Measurements from ENCODE around the gene FAM216B.

The FAM216B gene

GRCh38 chr13:42781352-42781751 is at the start of gene FAM216B:
TSS of gene FAM216B (plus strand) at chr13:42781584. CDS start at chr13:42784068, 2,484 bp downstream.
- Histone ChIP-seq H3K27ac (ENCODE audit: low read depth, low read length) (no peak within 1 kb of the TSS), H3K36me3 (ENCODE audit: control insufficient read depth, insufficient read depth, low read length) (no peaks in the 10 kb centered on the region), H3K4me1 (ENCODE audit: control insufficient read depth, insufficient read depth, low read length) (no peaks in the 10 kb centered on the region), H3K27me3 (ENCODE audit: control insufficient read depth, insufficient read depth, low read length) (no peaks in the 10 kb centered on the region), H3K9me3 (ENCODE audit: control insufficient read depth, insufficient read depth, low read length) (no peaks in the 10 kb centered on the region), H3K4me3 (ENCODE audit: low read depth, low read length) (no peak within 1 kb of the TSS), H3K9ac (ENCODE audit: low read depth, low read length) (no peak within 1 kb of the TSS)

DNA sequence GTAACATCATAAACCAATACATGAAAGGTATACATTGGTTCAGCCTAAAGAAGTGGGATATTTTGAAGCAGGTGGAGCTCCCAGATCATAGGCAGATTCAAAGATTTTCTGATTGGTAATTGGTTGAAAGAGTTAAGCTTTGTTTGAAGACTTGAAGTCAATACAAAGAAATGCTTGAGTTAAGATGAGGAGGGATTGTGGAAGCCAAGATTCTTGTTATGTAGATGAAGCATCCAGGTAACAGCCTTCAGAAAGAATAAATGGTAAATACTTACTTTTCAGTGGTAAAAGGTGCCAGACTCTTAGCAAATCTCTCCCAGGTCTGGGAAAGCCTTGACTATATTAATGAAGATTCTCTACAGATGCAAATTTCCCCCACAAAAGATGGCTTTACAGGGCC is 49.3 kb upstream of the FAM216B start:
- peaks cover 41% of the 10 kb centered on the region for H3K4me1 ChIP-seq (ENCODE audit: control insufficient read depth, insufficient read depth, low read length)
- H3K9me3 ChIP-seq (ENCODE audit: control insufficient read depth, insufficient read depth, low read length): no peaks in the 10 kb centered on the region
- H3K27me3 ChIP-seq (ENCODE audit: control insufficient read depth, insufficient read depth, low read length): no peaks in the 10 kb centered on the region
- H3K4me3 ChIP-seq (ENCODE audit: low read depth, low read length): no peak overlapping the region
- no peaks in the 10 kb centered on the region for H3K36me3 ChIP-seq (ENCODE audit: control insufficient read depth, insufficient read depth, low read length)
- peak overlapping the region; percentile 70 for H3K27ac ChIP-seq (ENCODE audit: low read depth, low read length)
- no peak overlapping the region for H3K9ac ChIP-seq (ENCODE audit: low read depth, low read length)

DNA sequence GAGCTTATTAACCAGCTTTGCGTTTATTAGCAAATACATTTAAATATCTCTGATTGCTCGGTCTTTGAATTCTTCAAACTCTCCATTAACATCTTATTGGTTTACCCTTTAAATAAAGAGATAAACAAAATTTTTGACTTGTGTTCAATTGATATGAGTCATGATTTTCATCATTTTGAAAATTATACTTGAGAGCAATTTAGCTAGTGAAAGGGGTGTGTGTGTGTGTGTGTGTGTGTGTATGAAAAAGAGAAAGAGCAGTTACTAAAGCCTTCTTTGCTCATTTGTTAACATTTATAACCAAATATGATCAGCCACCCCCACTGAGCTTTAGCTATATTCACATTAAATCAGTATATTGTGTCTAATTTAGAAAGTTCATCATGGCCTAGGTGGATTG is 48.3 kb upstream of the FAM216B start:
- Histone ChIP-seq H3K27ac (ENCODE audit: low read depth, low read length) (no peak overlapping the region), H3K36me3 (ENCODE audit: control insufficient read depth, insufficient read depth, low read length) (no peaks in the 10 kb centered on the region), H3K27me3 (ENCODE audit: control insufficient read depth, insufficient read depth, low read length) (no peaks in the 10 kb centered on the region), H3K4me3 (ENCODE audit: low read depth, low read length) (no peak overlapping the region), H3K4me1 (ENCODE audit: control insufficient read depth, insufficient read depth, low read length) (peaks cover 41% of the 10 kb centered on the region), H3K9me3 (ENCODE audit: control insufficient read depth, insufficient read depth, low read length) (no peaks in the 10 kb centered on the region), H3K9ac (ENCODE audit: low read depth, low read length) (no peak overlapping the region)

GRCh38 chr13:42735010-42735409 is 46.4 kb upstream of the FAM216B start:
- Histone ChIP-seq H3K9ac (ENCODE audit: low read depth, low read length) (no peak overlapping the region), H3K4me3 (ENCODE audit: low read depth, low read length) (no peak overlapping the region), H3K27me3 (ENCODE audit: control insufficient read depth, insufficient read depth, low read length) (no peaks in the 10 kb centered on the region), H3K36me3 (ENCODE audit: control insufficient read depth, insufficient read depth, low read length) (no peaks in the 10 kb centered on the region), H3K27ac (ENCODE audit: low read depth, low read length) (no peak overlapping the region), H3K4me1 (ENCODE audit: control insufficient read depth, insufficient read depth, low read length) (peaks cover 32% of the 10 kb centered on the region), H3K9me3 (ENCODE audit: control insufficient read depth, insufficient read depth, low read length) (no peaks in the 10 kb centered on the region)

DNA sequence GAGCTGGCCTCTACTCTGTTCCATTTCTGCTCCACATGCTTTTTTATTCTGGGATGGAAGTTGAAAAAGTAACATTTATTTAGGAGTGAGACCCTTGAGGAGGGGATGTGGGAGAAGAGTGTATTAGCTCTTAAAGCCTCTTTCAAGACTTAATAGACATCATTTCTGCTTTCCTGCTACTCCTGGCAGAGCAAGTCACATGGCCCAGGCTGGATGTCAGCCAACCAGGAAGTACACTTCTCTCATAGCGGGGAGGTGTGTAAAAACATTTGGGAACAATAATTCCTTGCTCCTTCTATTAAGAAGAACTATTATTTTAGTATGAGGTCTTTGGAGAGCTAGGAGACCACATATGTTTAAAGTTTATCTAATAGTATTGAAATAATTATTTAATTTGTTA is 40.6 kb upstream of the FAM216B start:
- H3K4me3 ChIP-seq (ENCODE audit: low read depth, low read length): no peak overlapping the region
- H3K27ac ChIP-seq (ENCODE audit: low read depth, low read length): no peak overlapping the region
- no peak overlapping the region for H3K9ac ChIP-seq (ENCODE audit: low read depth, low read length)
- no peaks in the 10 kb centered on the region for H3K4me1 ChIP-seq (ENCODE audit: control insufficient read depth, insufficient read depth, low read length)
- no peaks in the 10 kb centered on the region for H3K27me3 ChIP-seq (ENCODE audit: control insufficient read depth, insufficient read depth, low read length)
- no peaks in the 10 kb centered on the region for H3K9me3 ChIP-seq (ENCODE audit: control insufficient read depth, insufficient read depth, low read length)
- no peaks in the 10 kb centered on the region for H3K36me3 ChIP-seq (ENCODE audit: control insufficient read depth, insufficient read depth, low read length)

- no peaks in the 10 kb centered on the region for H3K27me3 ChIP-seq (ENCODE audit: control insufficient read depth, insufficient read depth, low read length)
- H3K9me3 ChIP-seq (ENCODE audit: control insufficient read depth, insufficient read depth, low read length): no peaks in the 10 kb centered on the region
- no peak overlapping the region for H3K9ac ChIP-seq (ENCODE audit: low read depth, low read length)
- no peaks in the 10 kb centered on the region for H3K4me1 ChIP-seq (ENCODE audit: control insufficient read depth, insufficient read depth, low read length)
- no peaks in the 10 kb centered on the region for H3K36me3 ChIP-seq (ENCODE audit: control insufficient read depth, insufficient read depth, low read length)
- H3K27ac ChIP-seq (ENCODE audit: low read depth, low read length): no peak overlapping the region
- H3K4me3 ChIP-seq (ENCODE audit: low read depth, low read length): no peak overlapping the region
Measured at GRCh38 chr13:42741914-42742313, 39.5 kb upstream of the FAM216B start.

DNA sequence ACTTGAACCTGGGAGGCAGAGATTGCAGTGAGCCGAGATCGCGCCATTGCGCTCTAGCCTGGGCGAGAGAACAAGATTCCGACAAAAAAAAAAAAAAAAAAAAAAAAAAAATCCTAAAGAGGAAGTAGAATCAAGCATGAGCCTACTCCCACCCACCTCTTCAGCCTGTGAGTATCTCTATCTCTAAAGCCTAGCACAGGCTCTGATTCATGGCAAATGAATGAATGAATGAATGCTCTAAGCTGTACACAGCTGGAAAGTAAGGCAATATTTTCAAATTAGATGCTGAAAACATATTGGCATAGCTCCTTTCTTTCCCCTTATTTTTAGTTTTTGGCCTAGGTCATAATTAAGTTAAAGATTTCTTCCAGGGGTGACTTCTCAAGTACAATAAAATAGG is 35.7 kb upstream of the FAM216B start:
- Histone ChIP-seq H3K4me3 (ENCODE audit: low read depth, low read length) (no peak overlapping the region), H3K27me3 (ENCODE audit: control insufficient read depth, insufficient read depth, low read length) (no peaks in the 10 kb centered on the region), H3K9ac (ENCODE audit: low read depth, low read length) (no peak overlapping the region), H3K36me3 (ENCODE audit: control insufficient read depth, insufficient read depth, low read length) (no peaks in the 10 kb centered on the region), H3K4me1 (ENCODE audit: control insufficient read depth, insufficient read depth, low read length) (no peaks in the 10 kb centered on the region), H3K9me3 (ENCODE audit: control insufficient read depth, insufficient read depth, low read length) (no peaks in the 10 kb centered on the region), H3K27ac (ENCODE audit: low read depth, low read length) (no peak overlapping the region)

GRCh38 chr13:42746866-42747265 is 34.5 kb upstream of the FAM216B start:
- Histone ChIP-seq H3K27me3 (ENCODE audit: control insufficient read depth, insufficient read depth, low read length) (no peaks in the 10 kb centered on the region), H3K27ac (ENCODE audit: low read depth, low read length) (no peak overlapping the region), H3K4me3 (ENCODE audit: low read depth, low read length) (no peak overlapping the region)

DNA sequence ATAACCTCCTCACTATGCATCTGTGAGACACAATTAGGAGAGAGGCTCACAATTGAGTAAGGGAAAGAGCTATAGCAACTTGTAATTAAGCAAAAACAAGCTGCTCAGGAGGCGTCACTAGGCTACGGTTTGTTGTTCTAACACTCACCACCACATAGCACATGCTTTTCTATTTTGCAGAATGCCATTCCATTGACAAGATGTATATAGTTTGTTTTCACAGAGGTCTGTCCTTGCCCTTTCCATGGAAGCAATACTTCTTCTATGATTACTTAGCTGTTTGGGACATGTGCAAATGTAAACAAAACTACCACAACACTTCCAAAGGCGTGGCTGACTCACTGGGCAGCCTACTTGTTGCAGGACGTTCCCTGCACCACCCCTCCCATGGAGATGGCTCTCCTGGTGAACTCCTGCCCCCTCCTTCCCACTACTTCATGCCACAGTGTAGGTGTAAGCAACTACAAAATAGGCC is 33.9 kb upstream of the FAM216B start:
- H3K9ac ChIP-seq (ENCODE audit: low read depth, low read length): no peak overlapping the region
- H3K9me3 ChIP-seq (ENCODE audit: control insufficient read depth, insufficient read depth, low read length): no peaks in the 10 kb centered on the region
- H3K36me3 ChIP-seq (ENCODE audit: control insufficient read depth, insufficient read depth, low read length): no peaks in the 10 kb centered on the region
- H3K4me3 ChIP-seq (ENCODE audit: low read depth, low read length): no peak overlapping the region
- no peaks in the 10 kb centered on the region for H3K27me3 ChIP-seq (ENCODE audit: control insufficient read depth, insufficient read depth, low read length)
- H3K27ac ChIP-seq (ENCODE audit: low read depth, low read length): no peak overlapping the region
- H3K4me1 ChIP-seq (ENCODE audit: control insufficient read depth, insufficient read depth, low read length): no peaks in the 10 kb centered on the region; the same call in 1 of the 2 replicates

More at GRCh38 chr13:42746866-42747265, 34.5 kb upstream of the FAM216B start:
- no peaks in the 10 kb centered on the region; the same call in 1 of the 2 replicates for H3K4me1 ChIP-seq (ENCODE audit: control insufficient read depth, insufficient read depth, low read length)
- H3K36me3 ChIP-seq (ENCODE audit: control insufficient read depth, insufficient read depth, low read length): no peaks in the 10 kb centered on the region
- H3K9ac ChIP-seq (ENCODE audit: low read depth, low read length): no peak overlapping the region
- H3K9me3 ChIP-seq (ENCODE audit: control insufficient read depth, insufficient read depth, low read length): no peaks in the 10 kb centered on the region

GRCh38 chr13:42750794-42751193 is 30.6 kb upstream of the FAM216B start:
- Histone ChIP-seq H3K27ac (ENCODE audit: low read depth, low read length) (no peak overlapping the region), H3K4me3 (ENCODE audit: low read depth, low read length) (no peak overlapping the region), H3K9ac (ENCODE audit: low read depth, low read length) (no peak overlapping the region), H3K36me3 (ENCODE audit: control insufficient read depth, insufficient read depth, low read length) (no peaks in the 10 kb centered on the region), H3K9me3 (ENCODE audit: control insufficient read depth, insufficient read depth, low read length) (no peaks in the 10 kb centered on the region), H3K27me3 (ENCODE audit: control insufficient read depth, insufficient read depth, low read length) (no peaks in the 10 kb centered on the region), H3K4me1 (ENCODE audit: control insufficient read depth, insufficient read depth, low read length) (no peaks in the 10 kb centered on the region; the same call in 1 of the 2 replicates)

- H3K27ac ChIP-seq (ENCODE audit: low read depth, low read length): no peak overlapping the region
- H3K4me1 ChIP-seq (ENCODE audit: control insufficient read depth, insufficient read depth, low read length): no peaks in the 10 kb centered on the region; the same call in 1 of the 2 replicates
- no peak overlapping the region for H3K9ac ChIP-seq (ENCODE audit: low read depth, low read length)
- no peaks in the 10 kb centered on the region for H3K9me3 ChIP-seq (ENCODE audit: control insufficient read depth, insufficient read depth, low read length)
- no peaks in the 10 kb centered on the region for H3K27me3 ChIP-seq (ENCODE audit: control insufficient read depth, insufficient read depth, low read length)
- no peaks in the 10 kb centered on the region for H3K36me3 ChIP-seq (ENCODE audit: control insufficient read depth, insufficient read depth, low read length)
- no peak overlapping the region for H3K4me3 ChIP-seq (ENCODE audit: low read depth, low read length)
Measured at GRCh38 chr13:42751693-42752092, 29.7 kb upstream of the FAM216B start.

DNA sequence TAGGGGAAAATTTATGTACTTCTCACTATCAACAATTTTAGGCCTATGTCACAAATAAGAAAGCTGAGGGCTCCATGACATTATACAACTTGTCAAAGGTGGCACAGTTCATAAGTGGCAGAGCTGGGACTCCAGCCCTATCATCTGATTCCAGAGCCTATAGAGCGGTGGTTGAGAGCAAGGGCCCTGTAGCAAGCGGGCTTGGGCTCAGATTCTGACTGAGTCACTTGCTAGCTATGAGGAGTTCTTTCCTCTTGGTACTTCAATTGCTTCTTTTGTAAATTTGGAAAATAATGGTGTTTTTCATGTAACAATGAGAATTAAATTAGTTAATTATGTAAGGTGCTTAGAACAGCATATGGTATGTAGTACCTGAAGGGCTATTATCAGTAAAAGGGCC is 28.7 kb upstream of the FAM216B start:
- no peaks in the 10 kb centered on the region for H3K36me3 ChIP-seq (ENCODE audit: control insufficient read depth, insufficient read depth, low read length)
- H3K4me3 ChIP-seq (ENCODE audit: low read depth, low read length): no peak overlapping the region
- H3K4me1 ChIP-seq (ENCODE audit: control insufficient read depth, insufficient read depth, low read length): no peaks in the 10 kb centered on the region; the same call in 1 of the 2 replicates
- no peaks in the 10 kb centered on the region for H3K27me3 ChIP-seq (ENCODE audit: control insufficient read depth, insufficient read depth, low read length)
- no peak overlapping the region for H3K9ac ChIP-seq (ENCODE audit: low read depth, low read length)
- H3K9me3 ChIP-seq (ENCODE audit: control insufficient read depth, insufficient read depth, low read length): no peaks in the 10 kb centered on the region
- H3K27ac ChIP-seq (ENCODE audit: low read depth, low read length): no peak overlapping the region

Measured in HUES48 (cell line).